Measurements from ENCODE around the gene TRIM56. TPM values are rescaled to one million over a fixed set of nuclear protein-coding genes. Genes with fewer than 3 reads are reported as not detected.
"Not testable (repeated sequence)": the region's sequence is repeated elsewhere in the genome, so short reads cannot be mapped to it uniquely, and the experiment has no call there.

TRIM56 gene
- total and polyA plus RNA-seq, 7 donors, result 6.0 to 25.6 (median 13.2) TPM

DNA sequence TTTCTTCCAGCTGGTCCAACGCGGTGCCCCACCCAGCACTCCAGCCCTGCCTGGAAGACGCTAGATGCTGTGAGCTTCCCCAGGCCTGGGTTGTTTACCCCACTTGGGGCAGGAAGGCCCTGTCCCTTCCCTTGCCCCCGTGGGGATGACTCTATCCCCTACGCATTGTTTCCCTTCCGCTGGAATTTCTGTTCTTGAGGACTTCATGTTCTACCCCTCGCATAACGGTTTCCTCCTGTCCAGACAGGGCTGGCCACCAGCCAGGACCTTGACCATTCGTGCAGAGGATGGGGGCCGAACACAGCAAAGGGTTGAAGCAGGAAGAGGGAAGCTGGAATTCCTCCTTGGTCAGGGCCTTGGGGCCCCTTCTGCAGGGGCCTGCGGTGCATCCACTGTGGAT lies 27.0 kb downstream of the TRIM56 start:
- H3K27me3 ChIP-seq, result no peaks in the 10 kb centered on the region
- TF ChIP-seq POLR2A (IDR thresholded peaks at IDR 0.05), result no peak
- peak in 3 of 4 donors; percentile 50 to 68 (median 63) for TF ChIP-seq POLR2AphosphoS5 (IDR thresholded peaks at IDR 0.05)
- TF ChIP-seq EP300 (IDR thresholded peaks at IDR 0.05), result peak in 3 of 4 donors; percentile 57 to 65 (median 58)
- TF ChIP-seq, protein P1, sequence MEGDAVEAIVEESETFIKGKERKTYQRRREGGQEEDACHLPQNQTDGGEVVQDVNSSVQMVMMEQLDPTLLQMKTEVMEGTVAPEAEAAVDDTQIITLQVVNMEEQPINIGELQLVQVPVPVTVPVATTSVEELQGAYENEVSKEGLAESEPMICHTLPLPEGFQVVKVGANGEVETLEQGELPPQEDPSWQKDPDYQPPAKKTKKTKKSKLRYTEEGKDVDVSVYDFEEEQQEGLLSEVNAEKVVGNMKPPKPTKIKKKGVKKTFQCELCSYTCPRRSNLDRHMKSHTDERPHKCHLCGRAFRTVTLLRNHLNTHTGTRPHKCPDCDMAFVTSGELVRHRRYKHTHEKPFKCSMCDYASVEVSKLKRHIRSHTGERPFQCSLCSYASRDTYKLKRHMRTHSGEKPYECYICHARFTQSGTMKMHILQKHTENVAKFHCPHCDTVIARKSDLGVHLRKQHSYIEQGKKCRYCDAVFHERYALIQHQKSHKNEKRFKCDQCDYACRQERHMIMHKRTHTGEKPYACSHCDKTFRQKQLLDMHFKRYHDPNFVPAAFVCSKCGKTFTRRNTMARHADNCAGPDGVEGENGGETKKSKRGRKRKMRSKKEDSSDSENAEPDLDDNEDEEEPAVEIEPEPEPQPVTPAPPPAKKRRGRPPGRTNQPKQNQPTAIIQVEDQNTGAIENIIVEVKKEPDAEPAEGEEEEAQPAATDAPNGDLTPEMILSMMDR (IDR thresholded peaks at IDR 0.05), result no peak
- H3K27ac ChIP-seq, result peak overlapping the region; percentile 41 to 57 (median 46)
- no peaks in the 10 kb centered on the region for H3K9me3 ChIP-seq
- 78 to 83% methylated on average over 11 of the region's 11 CpGs for WGBS, 2 donors
- no peaks in the 10 kb centered on the region for H3K36me3 ChIP-seq
- no peaks in the 10 kb centered on the region for H3K4me1 ChIP-seq
- DNase-seq, result peak; percentile 74
- H3K4me3 ChIP-seq, result no peak overlapping the region
- intact Hi-C loops (cut with DNase I), result no loop called here

DNA sequence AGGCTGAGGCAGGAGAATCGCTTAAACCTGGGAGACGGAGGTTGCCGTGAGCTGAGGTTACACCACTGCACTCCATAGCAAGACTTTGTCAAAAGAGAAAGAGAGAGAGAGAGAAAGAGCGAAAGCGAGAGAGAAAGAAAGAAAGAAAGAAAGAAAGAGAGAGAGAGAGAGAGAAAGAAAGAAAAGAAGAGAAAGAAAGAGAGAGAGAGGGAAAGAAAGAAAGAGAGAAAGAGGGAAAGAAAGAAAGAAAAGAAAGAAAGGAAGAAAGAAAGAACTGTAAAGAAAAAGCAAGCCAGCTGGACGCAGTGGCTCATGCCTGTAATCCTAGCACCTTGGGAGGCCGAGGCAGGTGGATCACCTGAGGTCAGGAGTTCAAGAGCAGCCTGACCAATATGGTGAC lies 27.9 kb downstream of the TRIM56 start:
- H3K4me3 ChIP-seq; H3K36me3 ChIP-seq; DNase-seq; H3K4me1 ChIP-seq; intact Hi-C loops (cut with DNase I); H3K9me3 ChIP-seq; H3K27me3 ChIP-seq: not testable (repeated sequence)
- peak overlapping the region in 1 of 4 donors; percentile 37 for H3K27ac ChIP-seq
- 97% methylated on average over 7 of the region's 7 CpGs for WGBS, 2 donors

DNA sequence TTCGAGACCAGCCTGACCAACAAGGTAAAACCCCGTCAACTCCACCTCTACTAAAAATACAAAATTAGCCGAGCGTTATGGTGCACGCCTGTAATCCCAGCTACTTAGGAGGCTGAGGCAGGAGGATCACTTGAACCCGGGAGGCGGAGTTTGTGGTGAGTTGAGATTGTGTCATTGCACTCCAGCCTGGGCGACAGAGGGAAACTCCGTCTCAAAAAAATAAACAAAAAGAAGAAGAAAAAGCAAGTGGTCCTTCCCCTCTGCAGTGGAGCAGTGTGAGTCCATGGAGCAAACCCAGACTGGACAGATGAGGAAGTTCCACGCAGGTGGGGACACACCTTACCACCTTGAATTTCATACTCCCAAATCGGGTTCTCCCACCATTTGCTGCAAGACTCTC lies 28.6 kb downstream of the TRIM56 start:
- H3K27me3 ChIP-seq, result no peaks in the 10 kb centered on the region
- H3K27ac ChIP-seq, result no peak overlapping the region
- H3K4me1 ChIP-seq, result peaks cover 0 to 15% (median 0%) of the 10 kb centered on the region in 4 donors
- DNase-seq, result no peak
- H3K4me3 ChIP-seq, result no peak overlapping the region
- WGBS, 2 donors, result 72 to 86% methylated on average over 11 of the region's 11 CpGs
- intact Hi-C loops (cut with DNase I), result no loop called here
- H3K9me3 ChIP-seq, result no peaks in the 10 kb centered on the region
- H3K36me3 ChIP-seq, result no peaks in the 10 kb centered on the region
- TF ChIP-seq EP300 (IDR thresholded peaks at IDR 0.05) (no peak), POLR2A (IDR thresholded peaks at IDR 0.05) (no peak), POLR2AphosphoS5 (IDR thresholded peaks at IDR 0.05) (no peak)
- TF ChIP-seq, protein P1 (IDR thresholded peaks at IDR 0.05), result no peak

DNA sequence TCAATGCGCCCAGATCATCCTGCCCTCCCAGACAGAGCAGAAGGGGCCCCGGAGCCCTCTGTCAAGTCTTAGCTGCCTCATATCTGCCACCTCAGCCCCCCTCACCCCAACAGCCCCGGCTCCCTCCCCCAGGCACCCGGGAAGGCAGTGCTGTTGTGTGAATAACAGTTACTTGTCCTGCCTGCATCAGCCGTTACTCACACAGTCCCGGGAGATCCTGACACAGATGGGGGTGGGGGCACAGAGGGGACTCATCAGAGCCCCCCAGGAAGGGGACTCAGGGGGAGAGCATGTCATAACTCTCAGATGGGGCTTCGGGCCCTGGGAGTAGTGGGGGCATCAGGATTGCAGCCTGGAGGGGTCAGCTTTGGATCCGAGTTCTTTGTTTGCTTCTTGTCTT lies 29.2 kb downstream of the TRIM56 start:
- no peak for DNase-seq
- intact Hi-C loops (cut with DNase I), result no loop called here
- Histone ChIP-seq H3K9me3 (no peaks in the 10 kb centered on the region), H3K27ac (no peak overlapping the region), H3K4me1 (peaks cover 0 to 16% (median 0%) of the 10 kb centered on the region in 4 donors), H3K36me3 (no peaks in the 10 kb centered on the region), H3K27me3 (no peaks in the 10 kb centered on the region), H3K4me3 (no peak overlapping the region)
- TF ChIP-seq, protein P1 (IDR thresholded peaks at IDR 0.05), result no peak
- TF ChIP-seq POLR2AphosphoS5 (IDR thresholded peaks at IDR 0.05), result no peak
- TF ChIP-seq POLR2A (IDR thresholded peaks at IDR 0.05), result no peak
- TF ChIP-seq EP300 (IDR thresholded peaks at IDR 0.05), result no peak
- WGBS, 2 donors, result 50 to 66% methylated on average over 8 of the region's 8 CpGs

DNA sequence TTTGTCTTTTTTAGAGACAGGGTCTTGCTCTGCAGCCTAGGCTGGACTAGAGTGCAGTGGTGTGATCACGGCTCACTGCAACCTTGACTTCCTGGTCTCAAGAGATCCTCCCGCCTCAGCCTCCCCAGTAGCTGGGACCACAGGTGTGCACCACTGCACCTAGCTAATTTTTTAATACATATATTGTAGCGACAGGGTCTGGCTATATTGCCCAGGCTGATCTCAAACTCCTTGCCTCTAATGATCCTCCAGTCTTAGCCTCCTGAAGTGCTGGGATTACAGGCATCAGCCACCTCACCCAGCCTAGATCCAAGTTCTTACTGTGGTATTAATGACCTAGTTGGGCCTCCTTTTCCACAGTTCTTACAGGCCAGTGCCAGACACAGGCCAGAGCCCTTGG lies 29.9 kb downstream of the TRIM56 start:
- peaks cover 0 to 23% (median 0%) of the 10 kb centered on the region in 4 donors for H3K4me1 ChIP-seq

More for the DNA sequence above, 29.9 kb downstream of the TRIM56 start:
- Histone ChIP-seq H3K27me3 (no peaks in the 10 kb centered on the region), H3K36me3 (no peaks in the 10 kb centered on the region), H3K27ac (no peak overlapping the region), H3K4me3 (no peak overlapping the region), H3K9me3 (no peaks in the 10 kb centered on the region)
- TF ChIP-seq EP300 (IDR thresholded peaks at IDR 0.05) (no peak), POLR2AphosphoS5 (IDR thresholded peaks at IDR 0.05) (no peak), POLR2A (IDR thresholded peaks at IDR 0.05) (no peak)
- TF ChIP-seq, protein P1 (IDR thresholded peaks at IDR 0.05), result no peak
- 82 to 88% methylated on average over 3 of the region's 3 CpGs for WGBS, 2 donors
- intact Hi-C loops (cut with DNase I), result no loop called here
- no peak for DNase-seq
